Measurements from ENCODE around the gene WSCD2.

DNA sequence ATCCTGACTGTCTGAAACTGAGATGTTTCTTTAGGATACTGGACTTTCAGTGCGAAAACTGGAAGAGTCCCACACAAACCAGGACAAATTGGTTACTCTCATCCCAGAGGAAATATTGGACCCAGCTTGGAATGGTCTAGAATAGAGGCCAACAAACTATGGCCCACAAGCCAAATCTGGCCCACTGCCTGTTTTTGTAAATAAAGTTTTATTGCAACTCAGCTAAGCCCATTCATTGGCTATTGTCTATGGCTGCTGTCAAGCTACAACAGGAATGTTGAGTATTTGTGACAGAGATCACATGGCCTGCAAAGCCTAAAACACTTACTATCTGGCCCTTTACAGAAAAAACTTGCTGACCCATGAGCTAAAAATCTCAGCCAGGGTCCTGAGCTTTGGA, 6.5 kb downstream of the WSCD2 start:
- TF ChIP-seq EZH2 (IDR thresholded peaks at IDR 0.05; ENCODE audit: insufficient read depth, poor library complexity, severe bottlenecking): no peak
- TF ChIP-seq EZH2phosphoT487 (IDR thresholded peaks at IDR 0.05; ENCODE audit: insufficient read depth, low read depth): no peak
